Neural cell (in vitro differentiated cells): ENCODE measurements around the gene SLC2A10. TPM values are rescaled to one million over a fixed set of nuclear protein-coding genes. Genes with fewer than 3 reads are reported as not detected.

Experiments used
- H2AFZ ChIP-seq: fragments of 200-600, 300-800 bp; sonication (generic), shearing (Covaris generic); 2 replicates; pipeline ENCODE4 v1.6.0; 2014; ENCODE audit warnings: low read depth, mild to moderate bottlenecking, antibody characterized with exemption, low read length, moderate library complexity
- H3F3A ChIP-seq: fragments of 200-600 bp; shearing (Covaris generic); 2 replicates; pipeline ENCODE4 v1.6.1; 2016; ENCODE audit warnings: mild to moderate bottlenecking, moderate library complexity, mixed read lengths, antibody characterized with exemption, low read length; ENCODE audit not compliant: insufficient read depth, poor library complexity, severe bottlenecking
- H3K27ac ChIP-seq: fragments of 200-600, 300-800 bp; sonication (generic), shearing (Covaris generic); 2 replicates; pipeline ENCODE4 v1.5.1; 2014; ENCODE audit warnings: mild to moderate bottlenecking, low read length, moderate library complexity
- H3K27me3 ChIP-seq: fragments of 300-800, 200-600 bp; sonication (generic), shearing (Covaris generic); 2 replicates; pipeline ENCODE4 v1.6.0; 2014; ENCODE audit warnings: mild to moderate bottlenecking, low read depth, low read length, moderate library complexity; ENCODE audit not compliant: insufficient read depth
- H3K36me3 ChIP-seq: fragments of 300-800, 200-600 bp; sonication (generic), shearing (Covaris generic); 2 replicates; pipeline ENCODE4 v1.5.1; 2014; ENCODE audit warnings: mild to moderate bottlenecking, antibody characterized with exemption, low read length, moderate library complexity; ENCODE audit not compliant: insufficient read depth
- H3K4me2 ChIP-seq: fragments of 300-800, 200-600 bp; sonication (generic), shearing (Covaris generic); 2 replicates; pipeline ENCODE4 v1.6.0; 2014; ENCODE audit warnings: mild to moderate bottlenecking, low read length
- H3K4me3 ChIP-seq: fragments of 300-800, 200-600 bp; sonication (generic), shearing (Covaris generic); 2 replicates; pipeline ENCODE4 v1.5.1; 2014; ENCODE audit warnings: mild to moderate bottlenecking, low read length, moderate library complexity
- H3K79me2 ChIP-seq: fragments of 200-600 bp; shearing (Covaris generic); replicated peaks from 2 replicates; pipeline ENCODE4 v1.6.0; 2014; ENCODE audit warnings: mild to moderate bottlenecking, low read length, moderate library complexity; ENCODE audit not compliant: insufficient read depth
- H3K9ac ChIP-seq: fragments of 300-800, 200-600 bp; sonication (generic), shearing (Covaris generic); 2 replicates; pipeline ENCODE4 v1.6.1; 2016; ENCODE audit warnings: mild to moderate bottlenecking, low read length, mixed read lengths
- H3K9me2 ChIP-seq: fragments of 200-600 bp; shearing (Covaris generic); 2 replicates; pipeline ENCODE4 v1.6.1; 2016; ENCODE audit warnings: mild to moderate bottlenecking, low read length, mixed read lengths; ENCODE audit not compliant: insufficient read depth
- H3K9me3 ChIP-seq: fragments of 200-600, 300-800 bp; sonication (generic), shearing (Covaris generic); 2 replicates; pipeline ENCODE4 v1.6.1; 2016; ENCODE audit warnings: mild to moderate bottlenecking, mixed run types, low read length, moderate library complexity, mixed read lengths
- H4K20me1 ChIP-seq: fragments of 200-600 bp; shearing (Covaris generic); 2 replicates; pipeline ENCODE4 v1.6.1; 2016; ENCODE audit warnings: mild to moderate bottlenecking, mixed run types; ENCODE audit not compliant: insufficient read depth
- CTCF ChIP-seq: fragments of 450-650 bp; IDR thresholded peaks from 2 replicates; pipeline ENCODE4 v1.5.1; 2014; ENCODE audit warnings: antibody characterized with exemption, mild to moderate bottlenecking, moderate library complexity; ENCODE audit not compliant: poor library complexity, severe bottlenecking
- EP300 ChIP-seq: fragments of 450-650 bp; conservative IDR thresholded peaks from 2 replicates; pipeline ENCODE4 v1.6.1; 2014; ENCODE audit warnings: antibody characterized with exemption, mild to moderate bottlenecking, moderate library complexity; ENCODE audit not compliant: poor library complexity, severe bottlenecking
- EZH2 ChIP-seq: fragments of 200-600, 300-800 bp; shearing (Covaris generic), sonication (generic); IDR thresholded peaks from 2 replicates; pipeline ENCODE4 v1.6.1; 2014; ENCODE audit warnings: antibody characterized with exemption, low read length, borderline replicate concordance, mild to moderate bottlenecking; ENCODE audit not compliant: insufficient read depth, poor library complexity, severe bottlenecking
- MXI1 ChIP-seq: fragments of 450-650 bp; conservative IDR thresholded peaks from 2 replicates; pipeline ENCODE4 v1.6.1; 2014; ENCODE audit warnings: antibody characterized with exemption, mild to moderate bottlenecking; ENCODE audit not compliant: poor library complexity, severe bottlenecking
- POLR2AphosphoS5 ChIP-seq: IDR thresholded peaks from 2 replicates; pipeline ENCODE4 v1.6.1; 2012
- RAD21 ChIP-seq: fragments of 450-650 bp; conservative IDR thresholded peaks from 2 replicates; pipeline ENCODE4 v1.6.1; 2014; ENCODE audit warnings: antibody characterized with exemption, mild to moderate bottlenecking, moderate library complexity
- REST ChIP-seq: IDR thresholded peaks from 2 replicates; pipeline ENCODE4 v1.6.1; 2012; ENCODE audit warnings: borderline replicate concordance
- SMC3 ChIP-seq: fragments of 450-650 bp; conservative IDR thresholded peaks from 2 replicates; pipeline ENCODE4 v1.6.1; 2014; ENCODE audit warnings: antibody characterized with exemption, mild to moderate bottlenecking, moderate library complexity; ENCODE audit not compliant: poor library complexity
- TAF1 ChIP-seq: IDR thresholded peaks from 2 replicates; pipeline ENCODE4 v1.6.1; 2012; ENCODE audit warnings: low read depth
- polyA plus RNA-seq: library from polyadenylated mRNA; depleted of rRNA; stranded (reverse); fragments of >200 nt; gene quantifications from 2 replicates; pipeline ENCODE4 v1.2.3, GENCODE V29; 2014

SLC2A10 gene
- polyA plus RNA-seq, 1 donor from 2014 or later = not detected

- no peaks in the 10 kb centered on the region for H3K9me3 ChIP-seq
- H3K27ac ChIP-seq = no peak overlapping the region
- TF ChIP-seq MXI1 (no peak), CTCF (no peak), TAF1 (no peak), RAD21 (no peak), REST (no peak), EZH2 (no peak), EP300 (no peak), POLR2AphosphoS5 (no peak), SMC3 (no peak)
- H4K20me1 ChIP-seq = no peaks in the 10 kb centered on the region
- no peaks in the 10 kb centered on the region for H3F3A ChIP-seq
- no peak overlapping the region for H3K4me2 ChIP-seq
- no peak overlapping the region for H3K9ac ChIP-seq
- H3K36me3 ChIP-seq = no peaks in the 10 kb centered on the region
- no peaks in the 10 kb centered on the region for H3K79me2 ChIP-seq
- no peaks in the 10 kb centered on the region for H3K9me2 ChIP-seq
- H2AFZ ChIP-seq = no peak overlapping the region
- no peak overlapping the region for H3K4me3 ChIP-seq
- H3K27me3 ChIP-seq = no peaks in the 10 kb centered on the region
Observed at GRCh38 chr20:46700481-46700880, 9.0 kb upstream of the SLC2A10 start.

GRCh38 chr20:46701057-46701456, 8.4 kb upstream of the SLC2A10 start:
- no peak overlapping the region for H3K9ac ChIP-seq
- no peaks in the 10 kb centered on the region for H3K27me3 ChIP-seq
- H3K9me3 ChIP-seq = no peaks in the 10 kb centered on the region
- no peaks in the 10 kb centered on the region for H4K20me1 ChIP-seq
- H3K4me2 ChIP-seq = no peak overlapping the region
- TF ChIP-seq EZH2 = no peak
- TF ChIP-seq SMC3 = no peak
- TF ChIP-seq POLR2AphosphoS5 = no peak
- no peak for TF ChIP-seq REST
- no peak for TF ChIP-seq RAD21
- H3K36me3 ChIP-seq = no peaks in the 10 kb centered on the region
- no peaks in the 10 kb centered on the region for H3K79me2 ChIP-seq
- no peak overlapping the region for H3K4me3 ChIP-seq
- no peaks in the 10 kb centered on the region for H3F3A ChIP-seq
- no peak overlapping the region for H2AFZ ChIP-seq
- no peaks in the 10 kb centered on the region for H3K9me2 ChIP-seq
- no peak overlapping the region for H3K27ac ChIP-seq
